ENCODE measurements around the gene LGI4. TPM values are rescaled to one million over a fixed set of nuclear protein-coding genes. Genes with fewer than 3 reads are reported as not detected.
A peak's percentile ranks its signal among the peaks of the same experiment; 100 is the strongest.

Gene LGI4
- polyA plus RNA-seq, 3 donors: 2.0 to 2.5 (median 2.4) TPM

DNA sequence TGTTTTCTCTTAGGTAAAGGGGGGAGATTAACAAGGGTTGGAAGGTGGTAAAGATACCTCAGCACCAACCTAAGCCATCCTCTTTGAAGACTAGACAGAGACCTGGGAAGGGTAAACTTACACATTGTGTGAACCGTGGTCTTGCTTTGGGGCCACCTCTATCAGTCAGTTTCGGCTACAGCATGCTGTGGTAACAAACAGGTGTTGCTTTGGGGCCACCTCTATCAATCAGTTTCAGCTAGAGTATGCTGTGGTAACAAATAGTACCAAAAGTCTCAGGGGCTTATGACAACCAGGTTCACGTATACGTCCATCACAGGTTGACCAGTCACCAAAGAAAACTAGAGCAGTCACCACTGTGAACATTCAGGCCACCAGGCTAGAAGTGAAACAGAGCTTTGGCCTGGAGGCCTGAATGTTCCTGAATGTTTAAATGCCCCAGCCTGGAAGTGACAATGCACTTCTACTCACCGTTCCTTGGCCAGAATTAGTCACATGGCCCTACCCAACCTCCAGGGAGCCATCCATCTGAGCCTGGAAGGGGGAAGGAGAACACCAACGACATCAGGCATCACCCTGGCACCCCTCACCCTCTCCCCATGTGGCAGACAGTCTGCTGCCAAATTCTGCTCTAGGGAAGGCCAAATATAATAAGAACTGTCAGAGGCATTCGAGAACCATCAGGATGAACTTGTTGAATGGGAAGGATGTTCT lies 12.0 kb upstream of the LGI4 start:
- DNase-seq (ENCODE audit: extremely low read depth in 1 of 11, low read depth in 9 of 11, low spot score in 4 of 11): no peak

GRCh38 chr19:35144600-35145436 lies 10.0 kb upstream of the LGI4 start:
- DNase-seq (ENCODE audit: extremely low read depth in 1 of 11, low read depth in 9 of 11, low spot score in 4 of 11): peak in 1 of 11 donors; percentile 69

DNA sequence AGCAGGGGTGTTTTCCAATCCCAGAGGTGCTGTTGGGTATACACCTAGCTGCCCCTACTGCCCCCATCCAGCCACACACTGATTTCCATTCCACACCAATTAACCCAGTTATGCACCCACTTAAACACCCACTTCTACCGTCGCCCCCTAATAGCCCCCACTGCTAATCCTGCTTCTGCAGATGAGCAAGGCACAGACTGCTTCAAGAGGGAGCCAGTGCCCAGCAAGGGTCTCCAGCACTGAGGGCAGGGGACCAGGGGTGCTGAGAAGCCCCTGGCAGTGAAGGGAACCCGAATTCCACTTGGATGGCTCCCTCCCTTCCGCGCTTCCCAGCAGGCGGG lies 9.4 kb upstream of the LGI4 start:
- no peak for DNase-seq (ENCODE audit: extremely low read depth in 1 of 11, low read depth in 9 of 11, low spot score in 4 of 11)

DNA sequence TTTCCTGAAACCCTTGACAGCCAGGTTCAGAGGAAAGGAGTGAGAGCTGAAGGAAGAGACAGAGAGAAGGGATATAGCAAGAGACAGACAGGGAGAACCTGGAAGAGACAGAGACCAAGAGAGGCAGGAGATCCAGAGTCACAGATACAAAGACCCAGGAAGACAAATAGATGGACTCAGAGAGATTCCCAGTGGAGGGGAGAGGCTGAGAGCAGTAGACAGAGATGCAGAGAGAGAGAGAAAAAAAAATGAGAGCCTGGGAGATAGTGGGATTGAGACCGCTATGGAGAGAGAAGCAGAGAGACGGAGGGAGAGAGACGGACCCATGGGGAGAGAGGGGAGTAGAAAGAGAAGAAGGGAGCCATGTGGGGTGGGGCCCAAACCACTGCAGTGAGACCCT lies 9.0 kb upstream of the LGI4 start:
- DNase-seq (ENCODE audit: extremely low read depth in 1 of 11, low read depth in 9 of 11, low spot score in 4 of 11): no peak

DNA sequence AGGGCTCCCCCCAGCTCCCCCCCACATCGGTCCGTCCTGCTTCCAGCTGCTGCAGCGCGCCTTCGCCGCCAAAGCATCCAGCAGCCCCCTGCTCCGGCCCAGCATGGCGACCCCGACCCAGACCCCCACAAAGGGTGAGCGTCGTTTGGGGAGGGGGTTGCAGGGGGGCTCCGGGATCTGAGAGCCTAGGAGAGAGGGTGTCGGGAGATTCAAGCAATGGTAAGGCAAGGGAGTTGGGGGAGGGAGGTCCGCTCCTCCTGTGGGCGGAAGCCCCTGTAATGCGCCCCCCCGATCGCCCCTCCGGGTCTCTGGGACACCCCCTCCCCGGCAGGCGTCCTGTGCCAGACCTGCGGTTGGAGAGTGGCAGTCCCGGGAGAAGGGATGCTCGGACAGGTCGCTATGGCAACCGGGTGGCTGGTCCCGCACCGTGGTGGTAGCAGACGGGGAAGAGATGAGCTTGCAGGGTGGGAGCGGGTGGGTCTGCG lies 8.4 kb upstream of the LGI4 start, which contains the start of gene FXYD7:
FXYD7 (plus strand) TSS at position 25 of the 485 bp plus-strand sequence; CDS start at position 104, 79 bp downstream.
- no peak for DNase-seq (ENCODE audit: extremely low read depth in 1 of 11, low read depth in 9 of 11, low spot score in 4 of 11)

DNA sequence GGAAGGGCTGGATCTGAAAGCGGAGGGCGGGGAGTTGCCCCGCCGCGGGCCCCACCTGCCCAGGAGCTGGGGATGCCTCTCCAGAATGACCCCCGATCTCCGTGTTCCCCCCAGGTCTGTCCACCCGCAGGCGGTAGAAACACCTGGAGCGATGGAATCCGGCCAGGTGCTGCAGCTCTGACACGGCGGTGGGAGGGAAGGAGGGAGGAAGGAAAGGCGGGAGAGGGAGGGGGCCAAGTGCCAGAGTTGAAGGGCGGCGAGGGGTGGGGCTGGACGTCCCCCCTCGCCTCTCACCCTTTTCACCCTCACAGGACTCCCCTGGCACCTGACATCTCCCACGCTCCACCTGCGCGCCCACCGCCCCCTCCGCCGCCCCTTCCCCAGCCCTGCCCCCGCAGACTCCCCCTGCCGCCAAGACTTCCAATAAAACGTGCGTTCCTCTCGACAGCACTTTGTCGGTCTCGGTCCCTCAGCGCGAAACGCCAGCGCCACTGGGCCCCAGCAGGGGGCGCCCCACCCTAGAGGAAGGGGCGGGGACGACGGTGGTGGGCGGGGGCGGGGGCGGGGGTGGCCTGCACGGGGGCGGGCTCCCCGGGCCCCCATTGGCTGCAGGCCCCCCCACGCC lies 7.9 kb upstream of the LGI4 start:
- DNase-seq (ENCODE audit: extremely low read depth in 1 of 11, low read depth in 9 of 11, low spot score in 4 of 11): no peak

GRCh38 chr19:35141837-35142605 lies 7.2 kb upstream of the LGI4 start:
- DNase-seq (ENCODE audit: extremely low read depth in 1 of 11, low read depth in 9 of 11, low spot score in 4 of 11): no peak

- peak in 3 of 11 donors; percentile 64 to 66 (median 65) for DNase-seq (ENCODE audit: extremely low read depth in 1 of 11, low read depth in 9 of 11, low spot score in 4 of 11)
Measured at GRCh38 chr19:35140962-35141836, 6.3 kb upstream of the LGI4 start.

DNA sequence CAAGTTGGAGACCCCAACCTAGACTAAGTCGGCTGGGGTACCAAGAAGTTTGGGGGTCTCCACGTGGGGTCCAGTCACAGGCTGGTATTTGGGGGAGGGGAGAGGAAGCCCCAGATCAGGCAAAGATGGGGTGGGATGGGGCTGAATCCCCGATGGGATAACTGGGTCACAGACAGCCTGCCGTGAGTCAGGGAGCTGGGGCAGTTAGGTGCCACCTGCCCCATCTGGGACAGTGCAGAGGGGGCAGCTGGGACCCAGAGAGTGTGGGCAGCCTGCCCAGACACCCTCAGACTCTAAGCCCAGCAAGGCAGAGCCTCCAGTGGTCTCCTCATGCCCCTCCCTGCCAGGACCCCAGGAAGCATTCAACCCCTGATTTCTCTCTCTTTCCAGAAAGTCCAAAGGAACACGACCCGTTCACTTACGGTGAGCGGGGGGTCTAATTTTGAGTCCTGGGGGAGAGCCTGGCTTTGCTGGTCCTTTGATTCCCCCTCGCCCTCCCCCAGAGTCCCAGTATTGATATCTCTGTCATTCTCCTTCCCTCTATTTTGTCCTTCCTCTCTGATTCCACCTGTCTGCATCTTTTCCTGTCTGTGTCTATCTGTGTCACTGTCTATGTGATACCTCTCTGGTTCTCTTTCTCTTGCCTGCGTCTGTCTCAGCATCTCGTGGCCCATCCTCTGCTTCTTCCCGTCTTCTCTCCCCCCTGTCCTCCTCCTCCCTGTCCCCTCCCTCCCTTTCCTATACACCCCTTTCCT lies 5.5 kb upstream of the LGI4 start:
- DNase-seq (ENCODE audit: extremely low read depth in 1 of 11, low read depth in 9 of 11, low spot score in 4 of 11): no peak

GRCh38 chr19:35138305-35138892 lies 3.5 kb upstream of the LGI4 start, which contains the start of gene FXYD1:
Gene FXYD1 (plus strand): TSS chr19:35138824. CDS start chr19:35140080, 1,256 bp downstream.
- DNase-seq (ENCODE audit: extremely low read depth in 1 of 11, low read depth in 9 of 11, low spot score in 4 of 11): no peak

- DNase-seq (ENCODE audit: extremely low read depth in 1 of 11, low read depth in 9 of 11, low spot score in 4 of 11): no peak
Measured at GRCh38 chr19:35136977-35137702, 2.3 kb upstream of the LGI4 start.

DNA sequence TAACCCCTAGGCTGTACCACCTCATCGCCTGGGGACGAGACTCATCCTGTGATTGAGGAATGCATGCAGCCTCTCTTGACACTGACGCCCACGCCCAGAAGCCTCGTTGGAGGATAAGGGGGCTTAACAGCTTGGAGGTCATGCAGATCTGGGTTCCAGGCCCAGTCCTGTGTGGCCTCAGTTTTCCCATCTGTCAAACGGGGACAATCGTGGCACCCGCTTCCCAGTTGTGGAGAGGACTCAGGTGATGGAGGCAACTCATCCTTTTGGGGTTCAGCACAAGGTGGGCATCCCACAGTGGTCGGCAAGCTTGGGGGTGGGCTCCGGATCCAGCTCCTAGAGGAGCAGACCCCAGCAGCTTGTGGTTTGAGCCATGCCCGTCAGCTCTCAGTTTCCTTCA lies 1.4 kb upstream of the LGI4 start:
- no peak for DNase-seq (ENCODE audit: extremely low read depth in 1 of 11, low read depth in 9 of 11, low spot score in 4 of 11)

DNA sequence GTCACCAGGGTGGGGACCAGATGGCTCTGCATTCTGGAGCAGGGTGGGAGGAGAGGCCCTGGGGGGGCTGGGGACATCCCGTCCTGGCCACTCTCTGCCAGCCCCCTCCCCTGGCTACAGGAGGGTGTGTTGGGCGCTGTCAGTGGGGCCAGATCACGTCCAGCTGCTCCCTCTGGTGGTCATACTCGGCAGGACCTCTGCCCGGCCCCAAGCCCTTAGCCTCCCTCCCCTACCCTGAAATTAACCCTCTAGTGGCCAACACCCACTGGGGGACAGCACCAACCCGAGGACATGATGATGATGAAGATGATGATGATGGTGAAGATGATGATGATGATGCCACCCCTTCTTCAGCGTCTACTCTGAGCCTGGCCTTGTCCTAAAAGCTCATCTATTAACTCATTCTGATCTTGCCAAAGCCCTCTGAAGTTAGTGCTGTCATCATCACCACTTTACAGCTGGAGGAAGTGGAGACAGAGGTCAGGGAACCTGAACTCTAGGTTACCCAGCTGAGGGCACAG lies 590 bp upstream of the LGI4 start:
- DNase-seq (ENCODE audit: extremely low read depth in 1 of 11, low read depth in 9 of 11, low spot score in 4 of 11): peak in 9 of 11 donors; percentile 53 to 82 (median 79)

GRCh38 chr19:35133826-35134225 lies 1.0 kb downstream of the LGI4 start:
- DNase-seq (ENCODE audit: extremely low read depth in 1 of 11, low read depth in 9 of 11, low spot score in 4 of 11): no peak

GRCh38 chr19:35132254-35132653 lies 2.6 kb downstream of the LGI4 start:
- no peak for DNase-seq (ENCODE audit: extremely low read depth in 1 of 11, low read depth in 9 of 11, low spot score in 4 of 11)
